ENCODE data around the gene GP1BB.

The GP1BB gene

DNA sequence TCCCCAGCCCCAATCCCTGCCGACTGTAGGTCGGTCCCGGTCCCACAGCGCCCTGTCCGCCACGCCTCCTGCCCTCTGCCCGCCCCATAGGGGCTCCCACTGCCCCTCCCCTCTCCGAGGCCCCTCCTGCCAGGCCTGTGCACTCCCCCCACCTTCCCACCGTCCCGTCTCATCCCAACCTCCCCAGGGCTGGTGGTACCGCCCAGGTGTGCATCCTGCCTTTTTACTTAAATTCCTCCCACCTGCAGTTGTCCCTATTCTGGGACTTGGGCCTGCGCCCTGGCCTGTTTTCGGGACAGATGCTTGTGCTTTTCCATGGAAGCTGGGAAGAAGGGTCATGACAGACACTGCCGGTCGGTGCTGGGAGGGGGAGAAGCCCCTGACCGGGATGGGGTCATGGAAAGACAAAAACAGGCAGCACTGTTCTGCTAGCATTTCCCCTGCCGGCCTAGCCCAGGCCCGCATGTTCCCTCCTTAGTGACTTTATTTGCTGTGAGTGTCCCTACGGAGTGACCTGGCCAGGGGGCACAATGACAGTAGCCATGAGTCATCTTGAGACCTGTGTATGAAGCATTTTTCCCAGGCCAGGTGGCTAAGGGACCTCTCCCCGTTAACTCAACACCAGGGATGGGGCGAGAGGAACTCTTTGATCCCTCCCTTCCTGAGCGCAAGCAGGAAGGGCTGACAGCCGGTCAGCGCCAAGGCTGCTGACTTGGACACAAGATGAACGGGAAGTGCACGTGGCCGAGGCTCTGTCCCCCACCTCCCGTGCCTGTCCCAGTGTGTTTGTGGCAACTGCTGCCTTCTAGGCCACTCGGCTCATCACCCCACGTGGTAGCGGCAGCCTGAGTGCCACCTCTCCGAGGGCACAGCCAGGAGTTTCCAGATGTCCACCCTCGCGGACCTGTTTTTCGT is 44.3 kb downstream of the GP1BB start:
- no peak for DNase-seq

DNA sequence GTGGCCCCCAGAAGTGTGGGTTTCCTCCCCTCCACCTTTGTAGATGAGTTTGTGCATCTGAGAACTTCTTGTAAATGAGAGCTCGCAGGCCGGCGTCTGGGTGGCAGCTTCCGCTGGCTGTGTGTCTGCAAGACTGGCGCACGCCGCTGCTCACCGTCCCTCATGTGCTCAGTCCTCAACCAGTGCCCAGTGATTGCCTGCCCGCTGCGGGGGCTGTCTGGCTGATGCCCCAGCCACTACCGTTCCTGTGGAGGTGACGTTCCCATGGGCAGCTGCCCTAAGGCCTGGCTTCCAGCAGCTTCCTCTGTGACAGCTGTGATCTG is 46.0 kb downstream of the GP1BB start:
- DNase-seq: no peak

GRCh38 chr22:19770349-19771220 is 47.2 kb downstream of the GP1BB start:
- no peak for DNase-seq

GRCh38 chr22:19772422-19772672 is 49.0 kb downstream of the GP1BB start:
- no peak for DNase-seq

GRCh38 chr22:19772673-19773469 is 49.5 kb downstream of the GP1BB start:
- DNase-seq: no peak

- no peak for DNase-seq
These were observed 50.2 kb downstream of the GP1BB start for GRCh38 chr22:19773470-19774040.
